ENCODE measurements around the gene CRYBG2. TPM values are rescaled to one million over a fixed set of nuclear protein-coding genes. Genes with fewer than 3 reads are reported as not detected.

CRYBG2 gene
- total and polyA plus RNA-seq, 2 of the 13 experiments (the other 11 are each of a cell fraction or from before 2014, with no cell fraction given) = 1.3 to 2.9 TPM

DNA sequence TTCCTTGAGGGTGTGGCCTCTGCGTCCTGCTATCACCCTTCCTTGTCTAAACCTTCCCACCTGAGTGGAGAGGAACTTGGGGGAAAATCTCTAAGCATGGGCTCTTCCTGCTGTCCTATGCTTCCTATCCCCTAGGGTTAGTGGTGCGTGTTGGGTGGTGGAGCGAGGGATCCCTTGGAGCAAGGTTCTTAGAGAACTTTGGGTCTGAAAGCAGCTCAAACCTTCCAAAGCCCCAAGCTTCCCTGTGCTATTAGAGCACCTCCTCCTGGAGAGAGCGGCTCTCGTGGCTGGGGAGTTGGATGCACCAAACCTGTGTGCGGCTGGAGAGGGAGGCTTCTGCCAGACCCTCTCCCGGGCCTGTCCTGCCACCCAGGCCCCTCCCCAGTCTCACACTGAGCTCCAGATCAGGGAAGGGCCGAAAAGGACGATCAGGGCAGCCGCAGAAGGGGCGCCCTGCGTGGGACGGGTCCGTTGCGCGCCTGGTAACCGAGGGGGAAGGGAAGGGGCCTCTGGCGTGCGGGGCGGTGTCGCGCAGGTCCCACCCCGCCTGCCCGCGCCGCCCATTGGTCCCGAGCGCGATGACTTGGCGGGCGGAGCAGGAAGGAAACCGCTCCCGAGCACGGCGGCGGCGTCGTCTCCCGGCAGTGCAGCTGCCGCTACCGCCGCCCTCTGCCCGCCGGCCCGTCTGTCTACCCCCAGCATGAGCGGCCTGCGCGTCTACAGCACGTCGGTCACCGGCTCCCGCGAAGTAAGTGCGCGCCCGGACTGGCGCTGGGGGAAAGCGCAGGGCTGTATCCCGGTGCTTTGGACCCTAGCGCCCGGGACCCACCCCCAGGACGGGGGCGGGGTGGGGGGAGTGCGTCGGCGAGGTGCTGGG is 74.2 kb downstream of the CRYBG2 start, which contains the start of gene SH3BGRL3 (continued):
- TF ChIP-seq ZFP36L1 (CRISPR knock-in tag; IDR thresholded peaks at IDR 0.05) = no peak
- no peak for TF ChIP-seq MTA1 (CRISPR knock-in tag; IDR thresholded peaks at IDR 0.05; ENCODE audit: borderline replicate concordance)
- TF ChIP-seq, protein P1, sequence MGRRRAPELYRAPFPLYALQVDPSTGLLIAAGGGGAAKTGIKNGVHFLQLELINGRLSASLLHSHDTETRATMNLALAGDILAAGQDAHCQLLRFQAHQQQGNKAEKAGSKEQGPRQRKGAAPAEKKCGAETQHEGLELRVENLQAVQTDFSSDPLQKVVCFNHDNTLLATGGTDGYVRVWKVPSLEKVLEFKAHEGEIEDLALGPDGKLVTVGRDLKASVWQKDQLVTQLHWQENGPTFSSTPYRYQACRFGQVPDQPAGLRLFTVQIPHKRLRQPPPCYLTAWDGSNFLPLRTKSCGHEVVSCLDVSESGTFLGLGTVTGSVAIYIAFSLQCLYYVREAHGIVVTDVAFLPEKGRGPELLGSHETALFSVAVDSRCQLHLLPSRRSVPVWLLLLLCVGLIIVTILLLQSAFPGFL (CRISPR knock-in tag; IDR thresholded peaks at IDR 0.05) = no peak
- TF ChIP-seq ZSCAN9 (CRISPR knock-in tag; IDR thresholded peaks at IDR 0.05; ENCODE audit: borderline replicate concordance) = no peak; the same call in 1 of the 2 replicates
- no peak for TF ChIP-seq ZNF629 (CRISPR knock-in tag; conservative IDR thresholded peaks at IDR 0.05)
- TF ChIP-seq, protein P2, sequence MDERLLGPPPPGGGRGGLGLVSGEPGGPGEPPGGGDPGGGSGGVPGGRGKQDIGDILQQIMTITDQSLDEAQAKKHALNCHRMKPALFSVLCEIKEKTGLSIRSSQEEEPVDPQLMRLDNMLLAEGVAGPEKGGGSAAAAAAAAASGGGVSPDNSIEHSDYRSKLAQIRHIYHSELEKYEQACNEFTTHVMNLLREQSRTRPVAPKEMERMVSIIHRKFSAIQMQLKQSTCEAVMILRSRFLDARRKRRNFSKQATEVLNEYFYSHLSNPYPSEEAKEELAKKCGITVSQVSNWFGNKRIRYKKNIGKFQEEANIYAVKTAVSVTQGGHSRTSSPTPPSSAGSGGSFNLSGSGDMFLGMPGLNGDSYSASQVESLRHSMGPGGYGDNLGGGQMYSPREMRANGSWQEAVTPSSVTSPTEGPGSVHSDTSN (CRISPR knock-in tag; IDR thresholded peaks at IDR 0.05) = no peak
- no peak; the same call in 1 of the 2 replicates for TF ChIP-seq SIX4 (CRISPR knock-in tag; IDR thresholded peaks at IDR 0.05)
- no peak for TF ChIP-seq ZNF282 (IDR thresholded peaks at IDR 0.05; ENCODE audit: partially characterized antibody)
- no peak for TF ChIP-seq ZSCAN12 (CRISPR knock-in tag; IDR thresholded peaks at IDR 0.05)
- no peak for TF ChIP-seq ZNF234 (CRISPR knock-in tag; conservative IDR thresholded peaks at IDR 0.05)
- TF ChIP-seq KDM5B (CRISPR knock-in tag; IDR thresholded peaks at IDR 0.05; ENCODE audit: borderline replicate concordance) = peak; percentile 40; the same call in 1 of the 2 replicates
- TF ChIP-seq RBM22 (optimal IDR thresholded peaks at IDR 0.05; ENCODE audit: low read length) = peak; percentile 16
- peak; percentile 35; the same call in 1 of the 2 replicates for TF ChIP-seq ERF (CRISPR knock-in tag; IDR thresholded peaks at IDR 0.05)
- 0 out of 2 replicates have a peak, but pooled peaks have one; percentile 49 for TF ChIP-seq ZNF777 (CRISPR knock-in tag; IDR thresholded peaks at IDR 0.05)
- TF ChIP-seq, protein P3, sequence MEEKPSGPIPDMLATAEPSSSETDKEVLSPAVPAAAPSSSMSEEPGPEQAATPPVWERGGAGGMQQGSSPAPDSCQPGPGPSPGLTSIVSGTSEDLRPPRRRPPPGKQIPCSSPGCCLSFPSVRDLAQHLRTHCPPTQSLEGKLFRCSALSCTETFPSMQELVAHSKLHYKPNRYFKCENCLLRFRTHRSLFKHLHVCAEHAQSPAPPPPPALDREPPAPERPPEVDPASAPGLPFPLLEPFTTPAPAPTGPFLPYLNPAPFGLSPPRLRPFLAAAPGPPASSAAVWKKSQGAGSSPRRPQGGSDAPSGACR (CRISPR knock-in tag; IDR thresholded peaks at IDR 0.05) = no peak
- peak; percentile 72; the same call in 1 of the 2 replicates for TF ChIP-seq ZC3H13 (CRISPR knock-in tag; IDR thresholded peaks at IDR 0.05)
- TF ChIP-seq, protein P4, sequence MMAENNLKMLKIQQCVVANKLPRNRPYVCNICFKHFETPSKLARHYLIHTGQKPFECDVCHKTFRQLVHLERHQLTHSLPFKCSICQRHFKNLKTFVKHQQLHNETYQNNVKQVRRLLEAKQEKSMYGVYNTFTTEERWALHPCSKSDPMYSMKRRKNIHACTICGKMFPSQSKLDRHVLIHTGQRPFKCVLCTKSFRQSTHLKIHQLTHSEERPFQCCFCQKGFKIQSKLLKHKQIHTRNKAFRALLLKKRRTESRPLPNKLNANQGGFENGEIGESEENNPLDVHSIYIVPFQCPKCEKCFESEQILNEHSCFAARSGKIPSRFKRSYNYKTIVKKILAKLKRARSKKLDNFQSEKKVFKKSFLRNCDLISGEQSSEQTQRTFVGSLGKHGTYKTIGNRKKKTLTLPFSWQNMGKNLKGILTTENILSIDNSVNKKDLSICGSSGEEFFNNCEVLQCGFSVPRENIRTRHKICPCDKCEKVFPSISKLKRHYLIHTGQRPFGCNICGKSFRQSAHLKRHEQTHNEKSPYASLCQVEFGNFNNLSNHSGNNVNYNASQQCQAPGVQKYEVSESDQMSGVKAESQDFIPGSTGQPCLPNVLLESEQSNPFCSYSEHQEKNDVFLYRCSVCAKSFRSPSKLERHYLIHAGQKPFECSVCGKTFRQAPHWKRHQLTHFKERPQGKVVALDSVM (CRISPR knock-in tag; IDR thresholded peaks at IDR 0.05) = no peak
- peak; percentile 66; the same call in 1 of the 2 replicates for TF ChIP-seq SPEN (CRISPR knock-in tag; IDR thresholded peaks at IDR 0.05; ENCODE audit: low read depth)
- TF ChIP-seq, protein P5, sequence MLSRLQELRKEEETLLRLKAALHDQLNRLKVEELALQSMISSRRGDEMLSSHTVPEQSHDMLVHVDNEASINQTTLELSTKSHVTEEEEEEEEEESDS (CRISPR knock-in tag; IDR thresholded peaks at IDR 0.05; ENCODE audit: borderline replicate concordance) = 0 out of 2 replicates have a peak, but pooled peaks have one; percentile 68
- no peak; the same call in 1 of the 2 replicates for TF ChIP-seq ZNF891 (CRISPR knock-in tag; IDR thresholded peaks at IDR 0.05)
- TF ChIP-seq ZNF577 (CRISPR knock-in tag; IDR thresholded peaks at IDR 0.05; ENCODE audit: borderline replicate concordance, low read depth) = no peak
- no peak for TF ChIP-seq GATA4 (IDR thresholded peaks at IDR 0.05; ENCODE audit: borderline replicate concordance, low read depth)
- no peak for TF ChIP-seq ZBTB42 (CRISPR knock-in tag; IDR thresholded peaks at IDR 0.05)
- no peak for TF ChIP-seq MAFK (conservative IDR thresholded peaks at IDR 0.05 in 1 of 2, IDR thresholded peaks at IDR 0.05 in 1 of 2; ENCODE audit: low read length in 2 of 2)
